HepG2 (cell line): ENCODE results near the gene RNF6. TPM values are rescaled to one million over a fixed set of nuclear protein-coding genes. Genes with fewer than 3 reads are reported as not detected.

Experiments
- AGO1 ChIP-seq: fragments of 200-400 bp; formaldehyde crosslinking; IDR thresholded peaks from 2 replicates; pipeline ENCODE4 v1.6.1; 2017; ENCODE audit warnings: mild to moderate bottlenecking, low read depth, low read length, moderate library complexity; ENCODE audit not compliant: poor library complexity, severe bottlenecking
- BHLHE40 ChIP-seq: IDR thresholded peaks from 2 replicates; pipeline ENCODE4 v1.6.1; 2011; ENCODE audit warnings: low read length, improper control_type of control experiment
- FOSL1 ChIP-seq: sonication (generic); formaldehyde crosslinking; IDR thresholded peaks from 2 replicates; pipeline ENCODE4 v1.9.0; 2021; ENCODE audit warnings: missing genetic modification reagents, borderline replicate concordance
- HHEX ChIP-seq: IDR thresholded peaks from 2 replicates; pipeline ENCODE4 v1.6.1; 2016; ENCODE audit warnings: control low read depth
- ISX ChIP-seq: sonication (generic); formaldehyde crosslinking; conservative IDR thresholded peaks from 2 replicates; pipeline ENCODE4 v1.5.0; 2020; ENCODE audit warnings: missing genetic modification reagents
- KDM3A ChIP-seq: IDR thresholded peaks from 2 replicates; pipeline ENCODE4 v1.6.1; 2018; ENCODE audit warnings: low read depth, missing compliant biosample characterization
- NR2F1 ChIP-seq, 2 experiments: fragments of 450-650 bp in 1 of 2; formaldehyde crosslinking in 1 of 2; IDR thresholded peaks; 2 replicates each; pipeline versions ENCODE4 v1.5.0 to v1.6.1; 2016 to 2020; ENCODE audit warnings: mild to moderate bottlenecking in 1 of 2, missing compliant biosample characterization in 1 of 2, missing genetic modification reagents in 1 of 2, moderate library complexity in 1 of 2
- NR2F6 ChIP-seq, 2 experiments: IDR thresholded peaks; 2 replicates each; pipeline ENCODE4 v1.6.1; 2016; ENCODE audit warnings: antibody characterized with exemption in 1 of 2, mild to moderate bottlenecking in 1 of 2
- PRMT3 ChIP-seq: sonication (generic); formaldehyde crosslinking; IDR thresholded peaks from 2 replicates; pipeline ENCODE4 v1.8.1; 2022; ENCODE audit warnings: low read depth, mild to moderate bottlenecking, moderate library complexity, missing genetic modification reagents, borderline replicate concordance
- RBFOX2 ChIP-seq: fragments of 200-400 bp; formaldehyde crosslinking; IDR thresholded peaks from 2 replicates; pipeline ENCODE4 v1.6.1; 2017; ENCODE audit warnings: low read depth, mild to moderate bottlenecking, low read length
- RFX1 ChIP-seq: fragments of 450-650 bp; IDR thresholded peaks from 2 replicates; pipeline ENCODE4 v1.6.1; 2017
- RFX3 ChIP-seq: IDR thresholded peaks from 2 replicates; pipeline ENCODE4 v1.6.1; 2016; ENCODE audit warnings: missing biosample characterization, missing genetic modification reagents
- TERF1 ChIP-seq: sonication (generic); formaldehyde crosslinking; IDR thresholded peaks from 2 replicates; pipeline ENCODE4 v1.8.0; 2022; ENCODE audit warnings: mild to moderate bottlenecking, missing genetic modification reagents, moderate library complexity
- TOE1 ChIP-seq: sonication (generic); formaldehyde crosslinking; IDR thresholded peaks from 2 replicates; pipeline ENCODE4 v1.4.0; 2020; ENCODE audit warnings: mild to moderate bottlenecking, missing genetic modification reagents
- TP53 ChIP-seq: sonication (generic); formaldehyde crosslinking; conservative IDR thresholded peaks from 2 replicates; pipeline ENCODE4 v1.4.0; 2020; ENCODE audit warnings: missing genetic modification reagents
- UBTF ChIP-seq: sonication (generic); formaldehyde crosslinking; IDR thresholded peaks from 2 replicates; pipeline ENCODE4 v1.4.0; 2020; ENCODE audit warnings: mild to moderate bottlenecking, missing genetic modification reagents
- ZNF20 ChIP-seq: sonication (generic); formaldehyde crosslinking; IDR thresholded peaks from 2 replicates; pipeline ENCODE4 v1.4.0; 2020; ENCODE audit warnings: mild to moderate bottlenecking, moderate library complexity, missing genetic modification reagents
- ZNF207 ChIP-seq: fragments of 450-650 bp; IDR thresholded peaks from 2 replicates; pipeline ENCODE4 v1.6.1; 2016; ENCODE audit warnings: antibody characterized with exemption, borderline replicate concordance
- ZNF292 ChIP-seq: sonication (generic); formaldehyde crosslinking; IDR thresholded peaks from 2 replicates; pipeline ENCODE4 v1.8.1; 2022; ENCODE audit warnings: mild to moderate bottlenecking, low read depth, missing genetic modification reagents, borderline replicate concordance
- ZNF432 ChIP-seq: sonication (generic); formaldehyde crosslinking; IDR thresholded peaks from 2 replicates; pipeline ENCODE4 v1.5.0; 2020; ENCODE audit warnings: missing genetic modification reagents, mild to moderate bottlenecking, borderline replicate concordance
- ZZZ3 ChIP-seq: sonication (generic); formaldehyde crosslinking; IDR thresholded peaks from 2 replicates; pipeline ENCODE4 v1.4.0; 2020; ENCODE audit warnings: missing genetic modification reagents, mild to moderate bottlenecking, borderline replicate concordance
- polyA plus RNA-seq, 8 experiments: library from polyadenylated mRNA; depleted of rRNA in 3 of 8; stranded (reverse) in 7 of 8; unstranded in 1 of 8; fragments of >200 nt; fragmentation: Illumina TruSeq in 4 of 8; extraction: Trizol in 4 of 8; gene quantifications; 2 replicates each; pipeline versions ENCODE4 v1.2.1 to v1.2.3, GENCODE V29; 2011 to 2016; ENCODE audit warnings: low read depth in 4 of 8, missing spikeins in 1 of 8, mixed read lengths in 1 of 8; ENCODE audit not compliant: insufficient read depth in 1 of 8
- total RNA-seq, 5 experiments: library from RNA; depleted of rRNA; stranded (reverse); fragments of >200 nt; fragmentation: Illumina TruSeq; extraction: Trizol; gene quantifications; 2 replicates each; pipeline ENCODE4 v1.2.3, GENCODE V29; 2016; ENCODE audit warnings: low read depth in 1 of 5
- TF ChIP-seq, protein P1 (sequence below): IDR thresholded peaks from 2 replicates; pipeline ENCODE4 v1.6.1; 2016; ENCODE audit warnings: low read depth, borderline replicate concordance
- TF ChIP-seq, protein P2 (sequence below): sonication (generic); formaldehyde crosslinking; IDR thresholded peaks from 2 replicates; pipeline ENCODE4 v1.5.0; 2020; ENCODE audit warnings: missing genetic modification reagents
- TF ChIP-seq, protein P3 (sequence below): sonication (generic); formaldehyde crosslinking; IDR thresholded peaks from 2 replicates; pipeline ENCODE4 v1.5.0; 2020; ENCODE audit warnings: mild to moderate bottlenecking, missing genetic modification reagents, moderate library complexity

Gene RNF6
- total and polyA plus RNA-seq, 2 of the 13 experiments (the other 11 are each of a cell fraction or from before 2014, with no cell fraction given), result 14.6 to 36.8 TPM

DNA sequence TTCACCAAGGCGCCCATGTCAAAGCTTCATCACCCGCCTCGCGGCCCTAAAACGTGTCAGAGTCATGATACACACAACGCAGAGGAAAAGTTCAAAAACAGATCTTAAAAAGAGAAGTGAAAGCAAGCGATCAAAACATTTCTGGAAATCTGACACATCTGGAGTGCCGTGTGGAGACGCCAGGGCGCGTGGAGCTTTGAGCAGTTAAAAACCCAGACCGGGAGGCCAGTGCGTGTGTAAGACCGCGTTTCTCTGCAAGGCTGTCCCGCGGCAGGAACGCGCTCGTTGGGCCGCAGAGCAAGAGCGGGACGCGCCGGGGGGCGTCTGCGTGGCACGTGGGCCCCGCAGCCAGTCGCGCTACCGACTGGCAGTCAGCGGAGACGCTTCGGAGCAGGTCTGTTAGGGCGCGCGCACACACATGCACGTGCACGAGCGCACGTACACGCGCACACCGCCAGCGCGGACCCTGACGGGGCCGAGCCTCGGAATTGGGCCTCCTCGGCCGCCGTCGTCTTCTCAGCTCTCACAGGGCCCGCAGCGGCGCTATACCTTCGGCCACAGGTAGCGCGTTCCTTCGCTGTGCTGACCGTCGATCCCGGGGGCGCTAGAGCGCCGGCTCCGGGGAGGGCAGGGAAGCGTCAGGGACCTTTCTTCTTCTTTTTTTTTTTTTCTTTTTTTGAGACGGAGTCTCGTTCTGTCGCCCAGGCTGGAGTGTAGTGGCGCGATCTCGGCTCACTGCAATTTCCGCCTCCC lies 35.8 kb downstream of the RNF6 start (continued):
- TF ChIP-seq, protein P1, sequence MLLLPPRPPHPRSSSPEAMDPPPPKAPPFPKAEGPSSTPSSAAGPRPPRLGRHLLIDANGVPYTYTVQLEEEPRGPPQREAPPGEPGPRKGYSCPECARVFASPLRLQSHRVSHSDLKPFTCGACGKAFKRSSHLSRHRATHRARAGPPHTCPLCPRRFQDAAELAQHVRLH (CRISPR knock-in tag), result 0 out of 2 replicates have a peak, but pooled peaks have one; percentile 49
- TF ChIP-seq RFX3 (CRISPR knock-in tag) (no peak), BHLHE40 (peak; percentile 64; the same call in 1 of the 2 replicates), KDM3A (CRISPR knock-in tag) (peak; percentile 70; the same call in 1 of the 2 replicates), TP53 (CRISPR knock-in tag) (0 out of 2 replicates have a peak, but pooled peaks have one; percentile 24), ISX (0 out of 2 replicates have a peak, but pooled peaks have one; percentile 60), TOE1 (CRISPR knock-in tag) (no peak), ZZZ3 (peak; percentile 33; the same call in 1 of the 2 replicates), ZNF292 (CRISPR knock-in tag) (peak; percentile 30; the same call in 1 of the 2 replicates), RBFOX2 (peak; percentile 81), HHEX (CRISPR knock-in tag) (no peak), NR2F6 (IDR thresholded peaks at IDR 0.05) (no peak), NR2F6 (CRISPR knock-in tag; IDR thresholded peaks at IDR 0.05) (peak; percentile 32; the same call in 1 of the 2 replicates), ZNF207 (no peak), ZNF20 (CRISPR knock-in tag) (no peak), TERF1 (CRISPR knock-in tag) (no peak), PRMT3 (CRISPR knock-in tag) (peak; percentile 74; the same call in 1 of the 2 replicates), NR2F1 (CRISPR knock-in tag; IDR thresholded peaks at IDR 0.05) (no peak), UBTF (peak; percentile 86), ZNF432 (no peak), RFX1 (no peak), AGO1 (peak; percentile 38), FOSL1 (no peak)
- TF ChIP-seq, protein P2, sequence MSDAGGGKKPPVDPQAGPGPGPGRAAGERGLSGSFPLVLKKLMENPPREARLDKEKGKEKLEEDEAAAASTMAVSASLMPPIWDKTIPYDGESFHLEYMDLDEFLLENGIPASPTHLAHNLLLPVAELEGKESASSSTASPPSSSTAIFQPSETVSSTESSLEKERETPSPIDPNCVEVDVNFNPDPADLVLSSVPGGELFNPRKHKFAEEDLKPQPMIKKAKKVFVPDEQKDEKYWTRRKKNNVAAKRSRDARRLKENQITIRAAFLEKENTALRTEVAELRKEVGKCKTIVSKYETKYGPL (CRISPR knock-in tag), result peak; percentile 78; the same call in 1 of the 2 replicates
- TF ChIP-seq, protein P3, sequence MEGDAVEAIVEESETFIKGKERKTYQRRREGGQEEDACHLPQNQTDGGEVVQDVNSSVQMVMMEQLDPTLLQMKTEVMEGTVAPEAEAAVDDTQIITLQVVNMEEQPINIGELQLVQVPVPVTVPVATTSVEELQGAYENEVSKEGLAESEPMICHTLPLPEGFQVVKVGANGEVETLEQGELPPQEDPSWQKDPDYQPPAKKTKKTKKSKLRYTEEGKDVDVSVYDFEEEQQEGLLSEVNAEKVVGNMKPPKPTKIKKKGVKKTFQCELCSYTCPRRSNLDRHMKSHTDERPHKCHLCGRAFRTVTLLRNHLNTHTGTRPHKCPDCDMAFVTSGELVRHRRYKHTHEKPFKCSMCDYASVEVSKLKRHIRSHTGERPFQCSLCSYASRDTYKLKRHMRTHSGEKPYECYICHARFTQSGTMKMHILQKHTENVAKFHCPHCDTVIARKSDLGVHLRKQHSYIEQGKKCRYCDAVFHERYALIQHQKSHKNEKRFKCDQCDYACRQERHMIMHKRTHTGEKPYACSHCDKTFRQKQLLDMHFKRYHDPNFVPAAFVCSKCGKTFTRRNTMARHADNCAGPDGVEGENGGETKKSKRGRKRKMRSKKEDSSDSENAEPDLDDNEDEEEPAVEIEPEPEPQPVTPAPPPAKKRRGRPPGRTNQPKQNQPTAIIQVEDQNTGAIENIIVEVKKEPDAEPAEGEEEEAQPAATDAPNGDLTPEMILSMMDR (CRISPR knock-in tag), result peak; percentile 88
